ENCODE data around the gene ESAM. TPM values are rescaled to one million over a fixed set of nuclear protein-coding genes. Genes with fewer than 3 reads are reported as not detected.
"Not testable (repeated sequence)": the region's sequence is repeated elsewhere in the genome, so short reads cannot be mapped to it uniquely, and the experiment has no call there.

ESAM gene
- total RNA-seq, 1 experiment from 2014 or later: not detected

DNA sequence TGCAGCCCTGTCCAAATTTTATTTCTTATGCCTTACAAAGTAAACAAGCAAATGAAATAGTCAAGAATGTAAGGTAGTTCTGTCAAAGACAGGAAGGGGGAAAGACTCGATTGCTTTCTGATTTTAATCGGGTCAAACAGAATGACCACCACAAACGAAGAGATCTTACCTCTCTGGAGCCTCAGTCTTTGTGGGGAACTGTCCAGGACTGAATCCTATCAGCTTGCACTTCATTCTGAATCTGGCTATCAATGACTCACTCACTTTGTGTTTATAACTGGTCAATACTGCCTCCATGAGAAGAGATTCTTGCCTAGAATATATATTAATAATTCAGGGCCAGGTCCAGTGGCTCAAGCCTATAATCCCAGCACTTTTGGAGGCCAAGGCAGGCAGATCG lies 20.9 kb upstream of the ESAM start:
- Histone ChIP-seq H3K27me3 (no peaks in the 10 kb centered on the region), H3K4me3 (no peak overlapping the region), H3K36me3 (0 out of 2 replicates have a peak, but pooled peaks cover 3% of the 10 kb centered on the region), H3K9me3 (no peaks in the 10 kb centered on the region)
- no peak for DNase-seq

DNA sequence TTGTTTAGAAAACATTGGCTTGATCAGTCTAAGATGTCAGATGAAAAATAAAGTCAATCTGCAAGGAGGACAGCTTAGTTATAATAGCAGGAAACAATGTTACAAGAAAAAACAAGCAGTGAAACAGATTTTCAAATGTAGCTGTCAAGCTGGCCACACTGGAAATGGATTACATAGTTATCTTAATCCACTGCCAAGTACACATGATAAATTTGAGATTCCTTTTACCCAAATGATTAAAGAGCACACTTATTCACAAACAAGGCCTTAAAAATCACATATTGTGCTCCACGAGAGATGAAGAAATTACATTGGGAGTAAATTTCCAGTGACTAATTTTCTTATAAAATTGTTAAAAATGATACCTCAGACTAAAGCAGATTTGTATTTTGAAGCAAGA lies 17.5 kb upstream of the ESAM start:
- H3K27me3 ChIP-seq: no peaks in the 10 kb centered on the region
- no peak for DNase-seq
- no peaks in the 10 kb centered on the region for H3K9me3 ChIP-seq
- H3K36me3 ChIP-seq: peaks cover 8% of the 10 kb centered on the region; the same call in 1 of the 2 replicates
- no peak overlapping the region for H3K4me3 ChIP-seq

DNA sequence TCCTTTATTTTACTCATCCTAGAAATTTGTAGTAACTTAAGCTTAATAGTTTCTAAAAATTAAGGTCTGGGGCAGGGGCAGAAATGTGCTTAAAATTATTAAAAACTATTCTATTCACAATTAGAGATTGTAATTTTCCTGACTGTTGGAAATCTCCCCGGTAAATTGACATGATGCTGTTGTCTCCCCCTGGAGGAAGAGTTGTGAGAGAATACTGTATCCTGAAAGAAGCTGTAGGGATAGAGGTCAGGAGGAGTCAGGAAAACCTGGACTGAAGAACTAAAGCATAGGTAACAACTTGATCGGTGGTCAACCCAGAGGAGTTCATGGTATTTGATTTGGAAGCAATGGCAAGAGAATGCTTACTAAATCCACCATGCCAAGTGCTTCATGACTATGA lies 16.2 kb upstream of the ESAM start:
- H3K36me3 ChIP-seq: peaks cover 8% of the 10 kb centered on the region; the same call in 1 of the 2 replicates
- no peak overlapping the region for H3K4me3 ChIP-seq
- no peak for DNase-seq
- no peaks in the 10 kb centered on the region for H3K27me3 ChIP-seq
- H3K9me3 ChIP-seq: no peaks in the 10 kb centered on the region

DNA sequence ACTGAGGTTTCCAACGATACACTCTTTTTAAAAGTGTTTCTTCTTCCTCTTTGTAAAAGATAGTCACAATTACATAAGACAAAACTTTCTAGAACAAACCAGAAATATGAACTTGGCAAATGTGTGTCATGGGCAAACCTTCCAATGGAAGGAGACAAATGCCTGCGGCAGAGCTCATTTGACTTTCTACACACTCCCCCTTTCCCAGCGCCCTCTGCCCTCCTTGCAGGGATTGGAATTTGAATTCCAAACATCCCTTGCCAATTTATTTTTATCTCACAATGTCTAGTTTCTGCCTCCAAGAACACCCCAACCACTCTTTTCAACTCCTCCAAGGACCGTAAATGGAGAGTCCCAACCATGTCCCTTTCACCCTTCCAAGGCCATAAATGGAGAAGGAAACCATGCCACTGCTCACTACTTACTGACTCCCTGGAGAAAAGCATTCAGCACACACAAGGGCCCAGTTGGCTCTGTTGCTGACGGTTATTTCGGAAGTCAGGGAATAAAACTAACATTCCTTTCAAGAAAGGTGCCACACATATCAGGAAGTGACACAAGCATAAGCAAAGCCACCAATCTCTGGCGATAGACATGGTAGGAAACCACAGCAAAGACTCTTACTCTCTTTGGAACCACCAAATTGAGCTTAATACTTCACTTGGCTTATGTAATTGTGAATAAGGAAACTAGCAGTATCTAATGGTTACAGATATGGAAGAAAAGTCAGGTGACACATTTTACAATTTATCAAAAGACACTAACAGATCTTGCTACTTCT lies 15.0 kb upstream of the ESAM start:
- no peaks in the 10 kb centered on the region for H3K9me3 ChIP-seq
- no peak overlapping the region for H3K4me3 ChIP-seq
- peaks cover 5% of the 10 kb centered on the region for H3K36me3 ChIP-seq
- no peak for DNase-seq
- H3K27me3 ChIP-seq: no peaks in the 10 kb centered on the region

DNA sequence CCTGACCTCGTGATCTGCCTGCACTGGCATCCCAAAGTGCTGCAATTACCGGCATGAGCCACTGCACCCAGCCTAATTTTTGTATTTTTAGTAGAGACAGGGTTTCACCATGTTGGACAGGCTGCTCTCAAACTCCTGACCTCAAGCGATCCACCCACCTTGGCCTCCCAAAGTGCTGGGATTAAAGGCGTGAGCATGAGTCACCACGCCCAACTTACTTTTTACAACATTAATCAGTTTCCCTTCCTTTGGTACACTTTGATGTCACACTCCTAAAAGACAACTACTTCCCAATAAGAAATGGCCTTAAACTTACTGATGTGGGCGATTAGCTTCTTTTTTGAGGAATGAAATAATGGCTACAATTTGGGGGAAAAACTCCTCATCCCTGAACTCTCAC lies 8.9 kb upstream of the ESAM start:
- not testable (repeated sequence) for H3K4me3 ChIP-seq, H3K27me3 ChIP-seq, DNase-seq, H3K9me3 ChIP-seq
- H3K36me3 ChIP-seq: peaks cover 22% of the 10 kb centered on the region

DNA sequence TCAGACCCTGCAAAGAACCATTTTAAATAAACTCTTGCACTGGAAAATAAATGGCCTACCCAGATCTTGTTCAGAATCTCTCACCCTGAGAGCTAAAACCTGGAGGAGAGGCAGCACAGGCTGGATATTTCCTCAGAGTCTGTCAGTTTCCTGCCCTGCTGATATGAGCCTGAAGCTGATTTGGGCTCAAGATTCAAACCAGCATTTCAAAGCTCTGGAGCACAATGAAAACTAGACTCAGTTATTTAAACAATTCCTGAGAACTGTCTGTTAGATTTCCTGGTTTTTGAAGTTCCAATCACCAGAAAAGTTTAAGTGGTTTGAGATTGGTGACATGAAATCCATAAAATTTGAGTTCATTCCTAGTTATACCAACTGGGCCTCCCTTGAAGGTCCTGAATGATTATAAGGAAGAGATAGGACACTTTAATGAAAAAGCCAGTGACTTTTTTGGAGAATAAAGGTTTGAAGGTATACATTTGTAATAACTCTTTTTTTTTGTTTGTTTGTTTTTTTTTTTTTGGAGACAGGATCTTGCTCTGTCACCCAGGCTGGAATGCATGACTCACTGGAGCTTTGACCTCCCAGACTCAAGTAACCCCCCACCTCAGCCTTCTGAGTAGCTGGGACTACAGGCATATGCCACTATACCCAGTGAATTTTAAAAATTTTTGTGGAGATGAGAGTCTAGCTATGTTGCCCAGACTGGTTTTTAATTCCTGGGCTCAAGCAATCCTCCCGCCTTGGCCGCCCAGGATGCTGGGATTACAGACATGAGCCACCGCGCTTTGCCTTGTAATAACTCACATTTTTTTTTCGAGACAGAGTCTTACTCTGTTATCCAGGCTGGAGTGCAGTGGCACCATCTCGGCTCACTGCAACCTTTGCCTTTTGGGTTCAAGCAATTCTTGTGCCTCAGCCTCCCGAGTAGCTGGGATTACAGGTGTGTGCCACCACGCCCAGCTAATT lies 8.0 kb upstream of the ESAM start:
- Histone ChIP-seq H3K36me3 (peaks cover 22% of the 10 kb centered on the region), H3K4me3 (no peak overlapping the region)

DNA sequence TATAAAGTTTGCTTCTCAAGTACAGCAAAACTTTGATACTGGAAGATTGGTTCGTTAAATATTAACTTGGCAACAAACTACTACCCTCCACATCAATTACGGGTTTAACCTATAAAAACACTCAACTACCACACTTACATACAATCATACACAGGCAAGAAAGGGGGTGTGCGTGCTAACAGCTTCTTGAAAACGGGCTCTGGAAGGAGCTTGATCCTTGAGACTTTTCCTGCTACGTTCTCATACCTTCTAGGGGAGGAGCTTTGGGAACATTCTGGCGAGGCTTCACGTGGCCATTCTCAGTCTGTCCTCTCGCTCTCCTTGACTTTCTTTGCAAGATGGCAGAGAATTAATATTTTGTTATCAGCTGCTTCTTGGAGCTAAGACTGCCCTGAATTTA lies 6.8 kb upstream of the ESAM start:
- H3K4me3 ChIP-seq: no peak overlapping the region
- H3K36me3 ChIP-seq: peaks cover 24% of the 10 kb centered on the region
- no peak for DNase-seq
- no peaks in the 10 kb centered on the region for H3K9me3 ChIP-seq
- H3K27me3 ChIP-seq: no peaks in the 10 kb centered on the region

More for the DNA sequence above, 8.0 kb upstream of the ESAM start:
- no peaks in the 10 kb centered on the region for H3K9me3 ChIP-seq
- H3K27me3 ChIP-seq: no peaks in the 10 kb centered on the region
- DNase-seq: peak; percentile 85

DNA sequence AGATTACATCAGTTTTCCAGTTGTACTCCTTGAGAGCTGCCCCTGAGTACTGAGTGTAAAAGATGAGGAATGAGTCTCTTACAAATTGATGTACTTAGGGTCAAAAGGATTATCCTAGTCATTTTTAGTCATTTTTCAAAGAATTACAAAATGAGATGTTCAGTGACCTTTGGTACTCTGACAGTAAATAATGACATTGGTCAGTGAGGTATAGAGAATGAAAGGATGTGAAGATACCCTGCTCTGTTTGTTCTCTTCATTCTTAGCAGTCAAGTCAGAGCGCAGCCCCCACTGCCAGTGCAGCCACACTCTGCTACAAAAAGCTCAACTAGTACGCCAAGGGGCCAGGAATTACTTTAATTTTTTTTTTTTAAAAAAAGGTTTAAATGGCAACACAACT lies 4.1 kb upstream of the ESAM start:
- no peak for DNase-seq

DNA sequence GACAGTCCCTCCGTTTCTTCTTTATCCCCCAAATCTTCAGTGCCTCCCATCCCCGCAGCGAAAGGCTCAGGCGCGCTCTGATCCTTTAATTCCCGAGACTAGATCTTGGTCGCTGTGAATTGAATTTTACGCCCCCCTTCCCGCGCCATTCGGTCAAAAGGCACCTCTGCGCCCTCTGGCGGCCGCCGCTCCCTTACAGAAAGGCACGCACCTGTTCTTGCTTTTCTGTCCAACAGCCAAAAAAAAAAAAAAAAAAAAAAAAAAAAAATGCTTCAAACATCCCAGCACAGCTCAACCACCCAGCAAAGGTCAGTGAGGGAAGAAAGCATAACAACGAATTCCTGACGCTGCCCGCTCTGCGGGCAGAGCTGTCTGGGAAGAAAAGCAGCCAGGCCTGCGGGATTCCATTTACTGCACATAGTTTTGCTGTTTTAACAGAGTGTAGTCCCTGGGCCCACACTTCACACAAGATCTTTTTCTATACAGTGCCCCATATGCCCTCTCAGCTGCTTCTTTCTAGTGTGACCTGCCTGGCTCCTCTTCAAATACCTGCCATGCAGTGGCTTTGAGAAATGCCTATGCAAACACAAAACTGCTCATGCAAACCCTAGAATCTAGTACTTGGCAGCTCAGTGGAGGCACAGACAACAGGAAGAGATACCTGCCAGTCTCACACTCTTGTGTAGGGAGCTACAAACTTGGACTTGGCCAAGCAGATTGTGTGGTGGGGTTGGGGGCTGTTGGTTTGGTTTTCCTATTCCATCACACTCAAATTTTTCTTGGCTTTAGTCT lies 1.3 kb upstream of the ESAM start:
- H3K9me3 ChIP-seq: no peaks in the 10 kb centered on the region
- peak; percentile 68 for DNase-seq
- peaks cover 12% of the 10 kb centered on the region for H3K36me3 ChIP-seq
- no peaks in the 10 kb centered on the region for H3K27me3 ChIP-seq
- peak overlapping the region; percentile 28 for H3K4me3 ChIP-seq

More for the DNA sequence above, 4.1 kb upstream of the ESAM start:
- H3K36me3 ChIP-seq: peaks cover 16% of the 10 kb centered on the region
- no peaks in the 10 kb centered on the region for H3K27me3 ChIP-seq
- H3K4me3 ChIP-seq: no peak overlapping the region
- no peaks in the 10 kb centered on the region for H3K9me3 ChIP-seq

DNA sequence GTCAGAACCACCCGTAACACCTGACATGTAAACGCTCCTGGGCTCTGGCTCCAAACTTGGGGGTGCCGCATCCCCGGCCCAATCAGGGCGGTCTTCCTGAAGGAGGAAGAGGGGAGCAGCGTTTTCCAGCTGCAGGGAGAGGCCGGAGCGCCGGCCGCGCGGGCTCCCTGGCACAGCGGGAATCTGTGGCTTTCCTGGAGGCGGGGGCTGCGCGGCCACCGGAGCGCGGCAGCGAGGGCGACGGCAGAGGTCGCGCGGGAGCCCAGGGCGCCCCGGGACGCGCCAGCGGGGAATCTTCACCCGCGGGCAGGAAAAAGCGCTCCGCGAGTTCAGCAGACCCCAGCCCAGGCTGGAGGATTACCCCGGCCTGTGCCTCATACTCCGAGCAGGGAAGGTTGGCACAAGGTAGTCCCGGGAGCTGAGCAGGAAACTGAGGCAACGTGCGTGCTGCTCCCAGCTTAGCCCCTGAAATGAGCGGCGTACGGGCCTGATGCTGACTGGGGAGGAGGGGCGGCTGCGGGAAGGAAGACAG lies 600 bp upstream of the ESAM start:
- Histone ChIP-seq H3K27me3 (no peaks in the 10 kb centered on the region), H3K9me3 (no peaks in the 10 kb centered on the region), H3K36me3 (peaks cover 10% of the 10 kb centered on the region), H3K4me3 (peak overlapping the region; percentile 28)
- no peak for DNase-seq

DNA sequence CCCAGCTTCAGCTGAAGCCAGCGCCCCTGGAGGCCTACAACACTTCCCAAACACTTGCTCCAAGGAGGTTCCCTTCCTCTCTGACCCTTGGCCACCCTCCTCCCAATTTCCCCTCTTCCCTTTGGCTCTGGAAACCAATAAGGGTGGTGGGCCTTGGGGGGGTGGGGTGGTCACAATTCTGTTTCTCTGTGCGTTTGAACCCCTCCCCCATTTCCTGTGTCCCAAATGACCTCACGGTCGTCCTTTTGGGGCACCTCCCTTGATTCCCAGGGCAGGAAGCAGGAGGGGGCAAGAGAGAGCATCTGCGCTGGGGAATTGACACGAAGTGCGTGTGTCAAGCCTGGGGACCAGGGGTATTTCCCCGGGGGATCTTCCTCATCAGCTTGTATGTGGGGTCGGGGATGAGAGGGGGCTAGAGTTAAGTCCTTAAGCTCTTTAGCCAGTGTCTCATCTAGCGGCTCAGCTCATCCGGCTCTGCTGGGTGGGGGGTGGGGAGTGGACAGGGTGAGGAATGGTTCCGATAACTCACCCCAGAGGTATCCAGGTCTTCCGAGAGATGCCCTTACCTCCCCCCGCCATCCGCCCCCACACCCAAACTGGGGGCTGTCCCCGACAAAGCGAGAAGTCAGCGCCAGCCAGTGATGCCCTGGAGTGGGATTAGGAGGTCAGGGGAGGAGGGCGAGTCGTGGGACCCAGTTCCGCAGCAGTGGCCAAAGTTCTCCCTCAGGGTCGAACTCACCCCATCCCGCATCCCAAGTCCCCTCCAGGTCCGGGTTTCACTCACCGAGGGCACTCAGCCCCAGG lies 587 bp downstream of the ESAM start:
- DNase-seq: no peak
- Histone ChIP-seq H3K9me3 (no peaks in the 10 kb centered on the region), H3K36me3 (peaks cover 4% of the 10 kb centered on the region), H3K4me3 (no peak overlapping the region), H3K27me3 (no peaks in the 10 kb centered on the region)

DNA sequence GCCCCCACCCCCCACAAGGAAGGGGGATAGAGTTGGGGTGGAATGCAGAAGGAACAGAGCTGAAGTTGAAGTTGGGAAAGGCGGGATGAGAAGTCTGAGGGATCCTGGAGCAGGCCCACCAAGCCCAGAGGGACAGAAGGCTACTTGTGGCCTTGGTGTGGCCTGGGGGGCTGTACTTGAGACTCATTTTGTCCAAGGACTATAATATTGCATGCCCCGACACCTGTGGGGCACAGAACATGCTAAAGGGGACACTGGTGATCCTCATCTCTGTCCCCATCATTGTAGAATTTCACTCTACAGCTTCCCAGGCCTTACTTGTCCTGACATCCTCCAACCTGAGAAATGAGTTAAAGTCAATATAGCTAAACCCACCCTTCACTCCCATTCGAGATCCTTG lies 1.3 kb downstream of the ESAM start:
- Histone ChIP-seq H3K4me3 (no peak overlapping the region), H3K9me3 (no peaks in the 10 kb centered on the region), H3K36me3 (peaks cover 3% of the 10 kb centered on the region; the same call in 1 of the 2 replicates), H3K27me3 (no peaks in the 10 kb centered on the region)
- no peak for DNase-seq

DNA sequence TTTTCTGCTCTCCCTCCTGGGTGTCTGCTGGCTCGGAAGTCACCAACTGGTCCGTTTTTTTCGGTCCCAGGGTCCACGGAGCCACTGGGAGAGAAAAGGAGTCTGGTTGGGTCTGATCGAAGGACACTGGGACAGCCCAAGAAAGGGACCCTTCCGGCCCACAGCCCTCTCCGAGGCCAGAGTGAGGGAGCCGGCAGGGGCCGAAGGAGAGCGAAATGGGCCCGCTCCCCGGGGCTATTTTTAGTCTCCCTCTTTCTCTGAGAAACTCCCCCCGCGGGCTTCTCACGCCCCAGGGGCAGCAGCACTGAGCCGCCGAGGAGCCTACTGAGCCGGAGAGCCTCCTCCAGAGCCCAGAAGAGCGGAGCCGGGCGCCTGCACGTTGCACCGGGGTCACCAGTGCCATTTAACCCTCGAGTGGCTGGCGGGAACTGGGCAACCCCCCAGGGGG lies 1.9 kb downstream of the ESAM start:
- no peak for DNase-seq
- Histone ChIP-seq H3K27me3 (no peaks in the 10 kb centered on the region), H3K36me3 (peaks cover 3% of the 10 kb centered on the region; the same call in 1 of the 2 replicates), H3K9me3 (no peaks in the 10 kb centered on the region), H3K4me3 (no peak overlapping the region)

DNA sequence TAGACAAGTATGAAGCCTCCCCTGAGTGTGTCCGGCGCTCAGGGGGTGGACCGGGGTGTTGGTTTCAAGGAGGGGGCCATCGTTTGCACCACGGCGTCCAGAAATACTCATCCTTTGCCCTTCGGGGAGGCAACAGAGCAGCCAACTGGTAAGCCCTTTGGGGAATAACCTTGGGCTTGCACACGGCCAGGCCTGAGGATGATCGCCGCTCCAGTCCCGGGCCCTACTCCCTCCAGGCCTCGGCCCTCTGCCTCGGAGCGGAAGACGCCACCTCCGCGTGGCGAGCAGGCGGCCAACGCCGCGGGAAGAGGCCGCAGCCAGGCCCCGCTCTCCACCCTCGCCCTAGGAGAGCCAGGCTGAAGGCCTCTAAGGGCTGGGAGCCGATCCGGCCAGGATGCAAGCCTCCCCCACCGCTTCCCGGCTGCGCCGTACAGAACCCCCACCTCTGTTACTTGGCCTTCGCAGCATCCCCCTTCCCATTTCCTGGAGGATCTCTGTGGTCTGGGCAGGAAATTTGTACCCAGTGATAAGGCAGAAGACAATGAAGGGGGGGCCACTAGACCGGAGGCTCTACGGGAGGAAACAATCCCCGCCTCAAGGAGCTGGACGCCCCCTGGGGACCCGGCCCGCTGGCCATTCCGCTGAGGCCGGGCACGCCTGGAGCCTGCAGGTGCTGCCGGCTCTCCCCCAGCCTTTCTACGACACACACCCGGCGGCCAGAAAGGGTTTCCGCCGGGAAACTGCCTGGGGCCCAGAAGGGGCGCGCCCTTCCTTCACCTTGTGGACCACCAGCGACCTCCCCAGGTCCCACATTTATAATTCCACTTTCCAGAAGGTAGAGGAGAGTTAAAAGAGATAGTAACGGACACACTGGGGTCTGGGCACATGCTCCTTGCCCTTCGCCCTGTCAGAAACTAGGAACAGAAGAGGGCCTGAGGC lies 2.6 kb downstream of the ESAM start:
- Histone ChIP-seq H3K9me3 (no peaks in the 10 kb centered on the region), H3K27me3 (no peaks in the 10 kb centered on the region), H3K4me3 (no peak overlapping the region), H3K36me3 (peaks cover 3% of the 10 kb centered on the region; the same call in 1 of the 2 replicates)
- DNase-seq: no peak
